GM12891 (cell line): ENCODE results near the gene C19orf47.
A peak's percentile ranks its signal among the peaks of the same experiment; 100 is the strongest.

Experiments used
- DNase-seq: peaks from one replicate; pipeline ENCODE4 v3.0.0; 2011; ENCODE audit warnings: low spot score; ENCODE audit not compliant: insufficient read length
- FAIRE-seq: peaks from 2 replicates; lab custom pipeline; 2011; peaks lifted over from hg19 to GRCh38; lab: Jason Lieb, UNC
- PAX5 ChIP-seq: IDR thresholded peaks from 2 replicates; pipeline ENCODE4 v1.6.1; 2011; ENCODE audit warnings: low read length, moderate library complexity, mild to moderate bottlenecking; ENCODE audit not compliant: insufficient read depth, severe bottlenecking
- POLR2A ChIP-seq: IDR thresholded peaks from 2 replicates; pipeline ENCODE4 v1.6.1; 2011; ENCODE audit warnings: low read depth, low read length, control low read depth
- POLR2AphosphoS5 ChIP-seq: IDR thresholded peaks from 2 replicates; pipeline ENCODE4 v1.6.1; 2011; ENCODE audit warnings: low read depth, low read length, control low read depth
- POU2F2 ChIP-seq: IDR thresholded peaks from 2 replicates; pipeline ENCODE4 v1.6.1; 2011; ENCODE audit warnings: low read depth, mild to moderate bottlenecking, control low read depth, low read length, moderate library complexity
- SPI1 ChIP-seq: IDR thresholded peaks from 2 replicates; pipeline ENCODE4 v1.6.1; 2011; ENCODE audit warnings: low read depth, low read length, control low read depth
- TAF1 ChIP-seq: IDR thresholded peaks from 2 replicates; pipeline ENCODE4 v1.6.1; 2011; ENCODE audit warnings: low read depth, low read length, control low read depth

C19orf47 gene

DNA sequence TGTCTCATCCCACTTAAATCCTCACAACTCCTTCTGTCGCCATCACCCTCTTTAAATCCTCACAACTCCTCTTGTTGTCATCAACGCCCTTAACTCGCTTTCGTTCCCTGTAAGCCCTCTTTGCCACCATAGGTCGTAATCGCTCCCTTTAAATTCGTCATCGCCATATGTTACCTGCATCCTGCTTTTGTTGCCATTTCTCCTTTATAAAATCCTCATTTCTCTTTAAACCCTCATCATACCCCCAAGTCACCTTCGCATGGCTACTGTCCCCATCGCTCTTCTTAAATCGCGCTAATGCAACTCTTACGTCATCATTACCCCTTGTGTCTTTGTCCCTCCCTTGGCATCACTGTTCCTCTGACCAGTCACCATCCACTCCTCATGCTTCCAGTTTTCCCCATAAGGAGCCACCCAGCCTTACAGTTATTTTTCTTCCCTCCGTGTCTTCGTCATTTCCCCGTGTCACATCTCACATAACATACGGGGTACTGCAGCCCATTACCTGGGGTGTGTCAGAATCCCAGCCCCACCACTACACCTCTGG lies 837 bp upstream of the C19orf47 start:
- TF ChIP-seq SPI1 (no peak), TAF1 (no peak)
- FAIRE-seq: no peak
- no peak for DNase-seq

DNA sequence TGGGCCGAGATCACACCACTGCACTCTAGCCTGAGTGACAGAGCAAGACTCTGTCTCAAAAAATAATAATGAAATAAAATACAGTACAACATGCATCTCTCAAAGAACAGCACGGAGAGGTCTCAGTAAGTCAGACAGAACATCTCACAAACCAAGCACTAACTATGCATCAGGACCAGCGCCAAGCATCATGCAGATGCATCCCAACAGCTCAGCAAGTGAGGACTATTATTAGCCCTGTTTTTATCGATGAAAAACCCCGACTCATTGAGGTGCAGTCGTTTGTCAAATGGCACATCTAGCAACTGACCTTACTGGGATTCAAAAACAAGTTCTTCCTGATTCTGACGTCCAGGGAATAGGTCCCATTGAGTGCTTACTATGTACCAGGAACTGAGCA lies 3.8 kb downstream of the C19orf47 start:
- FAIRE-seq (no peak), DNase-seq (no peak)
- TF ChIP-seq POLR2AphosphoS5: no peak
- no peak for TF ChIP-seq POLR2A
- no peak for TF ChIP-seq PAX5
- TF ChIP-seq TAF1: no peak
- no peak for TF ChIP-seq SPI1
- TF ChIP-seq POU2F2: no peak

DNA sequence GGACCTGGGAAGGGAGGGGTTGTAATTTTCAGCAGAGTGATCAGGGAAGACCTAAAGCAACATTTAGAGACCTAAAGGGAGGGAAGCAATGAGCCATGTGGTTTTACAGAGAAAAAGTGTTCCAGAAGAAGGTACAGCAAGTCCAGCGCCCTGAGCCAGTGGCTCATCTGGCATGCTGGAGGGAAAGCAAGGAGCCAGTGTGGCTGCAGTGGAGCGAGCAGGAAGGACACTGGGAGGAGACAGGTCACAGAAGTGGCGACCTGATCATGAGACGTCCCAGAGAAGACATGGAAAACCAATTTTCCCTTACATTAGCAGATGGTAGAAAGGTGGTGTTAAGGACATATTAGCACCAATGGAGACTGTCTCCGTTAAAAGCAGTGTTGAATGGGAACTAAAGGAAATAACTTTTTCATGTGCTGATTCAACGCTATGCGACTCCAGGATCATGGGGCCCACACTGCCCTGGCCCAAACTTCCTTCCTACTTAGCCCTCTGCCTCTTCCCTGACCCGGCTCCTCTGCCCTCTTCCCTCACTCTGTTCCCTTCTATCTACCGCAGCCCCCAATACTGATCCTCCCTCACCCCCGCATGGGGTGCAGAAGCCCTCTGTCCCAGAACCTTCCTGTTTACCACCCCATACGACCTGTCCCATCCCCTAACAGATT lies 5.4 kb downstream of the C19orf47 start:
- FAIRE-seq (no peak), DNase-seq (no peak)
- TF ChIP-seq POU2F2 (no peak), POLR2A (no peak), TAF1 (no peak), SPI1 (no peak), POLR2AphosphoS5 (no peak), PAX5 (no peak)

DNA sequence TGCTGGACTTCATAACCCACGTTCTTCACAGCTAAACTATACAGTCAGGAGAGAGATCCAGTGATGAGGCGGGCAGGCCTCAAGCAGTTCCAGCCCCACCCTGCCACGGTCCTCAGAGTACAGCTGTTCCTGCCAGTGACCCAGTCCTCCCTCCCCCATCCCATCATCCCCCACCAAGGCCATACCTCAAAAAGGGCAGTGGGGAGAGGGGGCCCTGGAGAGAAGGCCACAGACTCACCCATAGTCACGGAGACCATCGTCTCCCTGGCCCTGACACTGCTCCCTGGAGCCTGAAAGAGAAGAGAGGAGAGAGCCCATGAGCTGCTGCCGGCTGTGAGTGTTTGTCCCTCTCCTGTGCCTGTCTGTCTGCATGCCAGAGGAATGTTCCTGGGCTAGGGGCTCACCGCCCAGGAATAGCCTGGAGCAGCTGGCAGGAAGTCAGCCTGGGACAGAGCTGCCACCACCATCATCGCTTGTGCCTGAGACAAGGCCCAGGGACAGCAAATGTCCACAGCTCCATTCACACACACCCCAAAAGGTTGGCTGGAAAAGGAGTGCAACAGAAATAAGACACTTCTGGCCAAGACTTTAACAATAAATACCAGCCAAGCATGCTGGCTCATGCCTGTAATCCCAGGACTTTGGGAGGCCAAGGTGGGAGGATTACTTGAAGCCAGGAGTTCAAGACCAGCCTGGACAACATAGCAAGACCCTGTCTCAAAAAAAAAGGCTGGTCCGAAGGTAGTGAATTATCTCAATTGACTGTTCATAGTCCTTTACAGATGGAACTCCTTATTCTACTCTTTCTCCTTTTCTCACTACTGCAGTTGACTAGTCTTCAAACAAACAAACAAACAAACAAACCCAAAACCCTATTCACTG lies 6.4 kb downstream of the C19orf47 start:
- no peak for TF ChIP-seq POLR2AphosphoS5
- no peak for TF ChIP-seq PAX5
- no peak for TF ChIP-seq POLR2A
- TF ChIP-seq SPI1: no peak
- TF ChIP-seq TAF1: no peak
- no peak for TF ChIP-seq POU2F2

DNA sequence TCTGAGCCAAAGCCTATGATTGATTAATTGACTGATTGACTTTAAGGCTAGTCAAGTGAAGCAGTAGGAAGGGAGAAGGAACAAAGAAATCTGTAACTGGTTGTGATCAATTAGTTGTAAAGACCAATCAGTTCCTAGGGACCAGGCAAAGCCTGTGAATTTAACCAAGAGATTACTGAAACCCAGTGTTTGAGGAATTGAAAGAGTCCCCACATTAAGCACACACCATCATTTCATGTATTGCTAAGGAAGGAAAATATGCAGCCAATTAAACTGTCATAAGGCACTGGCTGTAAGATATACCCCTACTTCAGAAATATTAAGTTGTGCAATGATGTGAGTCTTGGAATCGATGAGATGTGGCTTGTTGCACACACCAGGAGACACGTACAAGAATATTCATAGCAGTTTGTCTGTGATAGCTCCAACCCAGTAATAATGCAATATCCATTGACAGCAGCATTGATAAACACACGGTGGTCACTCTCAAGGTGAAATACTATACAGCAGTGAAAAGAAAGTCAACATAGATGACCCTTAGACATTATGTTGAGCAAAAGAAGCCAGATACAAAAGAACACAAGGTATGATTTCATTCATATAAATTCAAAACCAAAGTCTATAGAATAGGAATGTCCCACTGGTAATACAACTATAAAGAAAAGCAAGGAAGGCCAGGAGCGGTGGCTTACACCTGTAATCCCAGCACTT lies 9.0 kb downstream of the C19orf47 start:
- TF ChIP-seq TAF1 (no peak), SPI1 (peak; percentile 75)
- peak; percentile 20 for FAIRE-seq

More for the DNA sequence above, 6.4 kb downstream of the C19orf47 start:
- FAIRE-seq: no peak
- DNase-seq: no peak

DNA sequence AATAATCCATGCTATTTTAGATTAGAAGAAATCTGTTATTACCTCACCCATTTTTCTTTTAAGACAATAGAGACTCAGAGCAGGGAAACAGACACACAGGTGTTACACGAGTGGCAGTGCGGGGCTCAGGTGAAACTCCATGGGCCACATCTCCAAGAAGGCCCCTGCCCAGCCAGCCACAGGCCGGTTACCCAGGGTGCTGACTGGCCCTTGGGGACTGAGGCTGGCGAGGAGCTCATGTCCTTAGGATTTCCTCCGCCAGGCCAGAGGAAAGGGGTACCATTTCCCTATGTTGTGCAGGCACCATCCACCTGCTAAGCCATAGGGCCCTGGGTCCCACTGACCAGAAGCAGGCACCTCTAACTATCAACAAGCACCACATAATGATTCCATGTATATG lies 10.6 kb downstream of the C19orf47 start:
- FAIRE-seq (peak; percentile 16), DNase-seq (no peak)
- TF ChIP-seq TAF1 (no peak), POU2F2 (no peak), SPI1 (no peak), POLR2AphosphoS5 (no peak), POLR2A (no peak), PAX5 (no peak)

More for the DNA sequence above, 9.0 kb downstream of the C19orf47 start:
- no peak for DNase-seq

DNA sequence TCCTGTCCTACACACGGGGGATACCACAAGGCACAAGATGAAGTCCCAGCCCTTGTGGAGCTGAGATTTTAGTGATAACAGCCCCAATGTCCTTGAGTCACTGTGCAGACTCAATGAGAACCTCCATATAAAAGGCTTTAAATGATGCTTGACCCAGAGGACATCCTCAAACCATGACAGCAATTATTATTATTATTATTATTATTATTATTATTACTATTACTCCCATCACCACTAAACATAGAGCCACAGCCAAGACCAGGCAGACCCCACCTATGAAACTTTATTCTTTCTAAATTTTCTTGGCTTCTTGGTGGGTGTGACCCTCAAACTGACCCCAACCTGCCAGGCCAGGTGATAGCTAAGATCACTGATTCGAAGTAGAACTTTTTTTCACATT lies 11.1 kb downstream of the C19orf47 start:
- TF ChIP-seq SPI1 (no peak), PAX5 (no peak), POLR2AphosphoS5 (no peak), TAF1 (no peak), POLR2A (no peak), POU2F2 (no peak)
- FAIRE-seq (no peak), DNase-seq (no peak)

DNA sequence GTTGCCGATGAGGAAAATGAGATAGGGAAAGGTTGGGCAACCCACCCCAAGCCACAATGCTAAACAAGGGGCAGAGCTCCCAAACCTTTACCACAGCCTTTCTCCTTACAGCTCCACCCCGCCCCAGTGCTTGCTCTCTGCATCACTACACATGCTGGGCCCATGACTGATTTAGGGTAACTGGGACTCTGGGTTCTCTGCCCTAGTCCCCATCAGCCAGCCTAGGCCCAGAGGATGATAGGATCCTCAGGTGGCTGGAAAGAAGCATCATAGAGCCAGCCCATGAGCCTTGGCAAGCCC lies 11.6 kb downstream of the C19orf47 start:
- FAIRE-seq: no peak
- TF ChIP-seq POLR2A (no peak), POLR2AphosphoS5 (no peak), POU2F2 (no peak)
- no peak for DNase-seq

DNA sequence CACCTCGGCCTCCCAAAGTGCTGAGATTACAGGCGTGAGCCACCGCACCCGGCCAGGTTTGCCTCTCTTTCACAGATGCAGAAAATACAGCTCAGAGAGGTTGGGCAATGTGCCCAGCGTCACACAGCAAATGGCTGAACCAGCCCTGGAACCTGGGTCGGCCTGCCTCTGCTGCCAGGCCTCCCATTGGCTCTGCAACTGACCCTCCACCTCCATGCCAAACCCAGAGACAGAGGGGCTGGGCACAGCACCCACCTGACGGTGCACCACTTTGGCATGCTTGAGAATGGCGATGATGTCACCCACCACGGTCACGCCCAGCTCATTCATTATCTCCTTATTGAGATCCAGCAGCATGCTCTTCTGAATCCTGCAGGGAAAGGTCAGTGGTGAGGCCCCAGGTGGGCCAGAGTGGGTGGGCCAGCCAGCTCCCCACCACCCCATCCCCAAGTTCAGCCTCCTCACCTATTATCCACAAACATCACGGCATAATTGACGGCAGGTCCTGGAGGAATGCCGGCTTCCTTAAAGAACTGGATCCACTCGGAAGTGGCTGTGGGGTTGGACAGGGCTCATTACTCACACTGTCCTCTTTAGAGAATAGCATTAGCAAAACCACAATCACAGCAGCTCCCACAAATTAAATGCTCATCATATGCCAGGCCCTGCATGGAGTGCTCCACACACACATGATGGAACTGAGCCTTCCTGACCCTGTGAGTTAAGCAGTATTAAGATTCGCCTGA lies 12.2 kb downstream of the C19orf47 start:
- DNase-seq (no peak), FAIRE-seq (no peak)
- TF ChIP-seq TAF1 (no peak), PAX5 (no peak)
